Panc1 (cell line): Measurements from ENCODE around the gene KIAA1614.

ENCODE experiments used
- CTCF ChIP-seq: fragments of 450-650 bp; IDR thresholded peaks from 2 replicates; pipeline ENCODE4 v1.5.1; 2017; ENCODE audit warnings: mild to moderate bottlenecking
- POLR2AphosphoS5 ChIP-seq: IDR thresholded peaks from 2 replicates; pipeline ENCODE4 v1.6.1; 2012; ENCODE audit warnings: mild to moderate bottlenecking, low read depth, low read length, moderate library complexity

GRCh38 chr1:180916771-180917170 is 4.1 kb downstream of the KIAA1614 start:
- TF ChIP-seq CTCF (no peak), POLR2AphosphoS5 (no peak)
